ENCODE results near the gene SCML1. TPM values are rescaled to one million over a fixed set of nuclear protein-coding genes. Genes with fewer than 3 reads are reported as not detected.

The SCML1 gene
- total RNA-seq, 1 donor from 2014 or later, result 4.0 TPM

DNA sequence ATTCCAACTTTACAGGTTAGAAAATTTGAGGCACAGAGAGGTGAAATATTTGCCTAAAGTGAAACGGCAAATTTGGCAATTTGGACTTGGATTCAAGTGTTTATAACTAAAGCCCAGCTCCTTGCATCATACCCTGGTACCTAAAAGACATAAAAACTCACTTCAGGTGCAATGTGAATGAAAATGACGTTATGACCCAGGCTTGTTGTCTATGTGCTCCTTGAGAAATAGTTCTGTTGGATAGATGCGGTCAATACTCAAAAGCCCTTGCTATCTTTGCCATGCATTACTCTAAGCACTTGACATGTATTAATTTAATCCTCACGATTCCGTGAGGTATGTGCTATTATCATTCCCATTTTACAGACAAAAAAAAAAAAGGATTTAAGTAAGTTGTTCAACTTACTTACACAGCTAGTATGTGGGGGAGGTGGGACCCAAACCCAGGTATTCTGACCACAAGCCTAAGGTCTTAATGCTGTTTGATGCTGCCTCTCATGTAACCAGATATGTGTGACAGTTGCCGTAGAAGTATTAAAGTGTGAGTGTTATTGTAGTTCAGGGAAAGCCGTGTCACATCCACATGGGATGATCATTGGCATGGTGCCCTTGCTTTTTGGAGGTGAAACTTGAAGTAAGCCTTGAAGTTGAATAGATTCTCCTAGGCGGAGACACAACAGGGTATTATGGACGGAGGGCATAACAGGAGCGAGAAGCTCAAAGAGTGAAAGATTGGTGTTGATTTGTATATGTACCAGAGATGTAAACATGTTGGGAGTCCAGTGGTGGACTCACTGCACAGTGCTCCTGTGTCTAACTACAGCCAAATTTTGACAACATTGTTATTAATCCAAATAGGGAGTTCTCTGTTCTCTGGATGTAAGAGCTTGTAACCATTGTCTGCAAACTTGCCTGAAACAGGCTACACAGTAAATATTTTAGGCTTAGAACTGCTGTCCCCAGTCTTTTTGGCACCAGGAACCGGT, 3.1 kb downstream of the SCML1 start:
- DNase-seq (ENCODE audit: low read depth), result no peak
- TF ChIP-seq, protein P1, sequence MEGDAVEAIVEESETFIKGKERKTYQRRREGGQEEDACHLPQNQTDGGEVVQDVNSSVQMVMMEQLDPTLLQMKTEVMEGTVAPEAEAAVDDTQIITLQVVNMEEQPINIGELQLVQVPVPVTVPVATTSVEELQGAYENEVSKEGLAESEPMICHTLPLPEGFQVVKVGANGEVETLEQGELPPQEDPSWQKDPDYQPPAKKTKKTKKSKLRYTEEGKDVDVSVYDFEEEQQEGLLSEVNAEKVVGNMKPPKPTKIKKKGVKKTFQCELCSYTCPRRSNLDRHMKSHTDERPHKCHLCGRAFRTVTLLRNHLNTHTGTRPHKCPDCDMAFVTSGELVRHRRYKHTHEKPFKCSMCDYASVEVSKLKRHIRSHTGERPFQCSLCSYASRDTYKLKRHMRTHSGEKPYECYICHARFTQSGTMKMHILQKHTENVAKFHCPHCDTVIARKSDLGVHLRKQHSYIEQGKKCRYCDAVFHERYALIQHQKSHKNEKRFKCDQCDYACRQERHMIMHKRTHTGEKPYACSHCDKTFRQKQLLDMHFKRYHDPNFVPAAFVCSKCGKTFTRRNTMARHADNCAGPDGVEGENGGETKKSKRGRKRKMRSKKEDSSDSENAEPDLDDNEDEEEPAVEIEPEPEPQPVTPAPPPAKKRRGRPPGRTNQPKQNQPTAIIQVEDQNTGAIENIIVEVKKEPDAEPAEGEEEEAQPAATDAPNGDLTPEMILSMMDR (IDR thresholded peaks at IDR 0.05; ENCODE audit: insufficient read depth, low read length, poor library complexity, severe bottlenecking), result no peak
- Histone ChIP-seq H3K4me3 (ENCODE audit: low read depth, low read length) (no peak overlapping the region), H3K27me3 (ENCODE audit: control insufficient read depth, insufficient read depth, low read length) (no peaks in the 10 kb centered on the region), H3K36me3 (ENCODE audit: control insufficient read depth, insufficient read depth, low read length) (no peaks in the 10 kb centered on the region)

DNA sequence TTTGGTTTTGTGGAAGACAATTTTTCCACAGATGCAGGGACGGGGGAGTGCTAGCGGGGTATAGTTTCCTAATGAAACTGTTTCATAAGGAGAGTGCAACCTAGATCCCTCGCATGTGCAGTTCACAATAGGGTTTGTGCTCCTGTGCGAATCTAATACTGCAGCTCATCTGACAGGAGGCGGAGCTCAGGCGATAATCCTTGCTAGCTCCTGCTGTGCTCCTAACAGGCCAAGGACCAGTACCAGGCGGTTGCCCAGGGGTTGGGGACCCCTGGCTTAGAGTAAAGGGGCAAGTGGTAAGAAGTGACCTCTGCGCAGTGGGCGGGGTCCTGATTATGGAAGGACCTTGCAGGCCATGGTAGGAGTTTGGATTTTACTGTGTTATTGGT, 3.8 kb downstream of the SCML1 start:
- no peak overlapping the region for H3K4me3 ChIP-seq (ENCODE audit: low read depth, low read length)
- H3K36me3 ChIP-seq (ENCODE audit: control insufficient read depth, insufficient read depth, low read length), result no peaks in the 10 kb centered on the region
- H3K27me3 ChIP-seq (ENCODE audit: control insufficient read depth, insufficient read depth, low read length), result no peaks in the 10 kb centered on the region
- DNase-seq (ENCODE audit: low read depth), result no peak
- TF ChIP-seq, protein P1 (IDR thresholded peaks at IDR 0.05; ENCODE audit: insufficient read depth, low read length, poor library complexity, severe bottlenecking), result no peak

DNA sequence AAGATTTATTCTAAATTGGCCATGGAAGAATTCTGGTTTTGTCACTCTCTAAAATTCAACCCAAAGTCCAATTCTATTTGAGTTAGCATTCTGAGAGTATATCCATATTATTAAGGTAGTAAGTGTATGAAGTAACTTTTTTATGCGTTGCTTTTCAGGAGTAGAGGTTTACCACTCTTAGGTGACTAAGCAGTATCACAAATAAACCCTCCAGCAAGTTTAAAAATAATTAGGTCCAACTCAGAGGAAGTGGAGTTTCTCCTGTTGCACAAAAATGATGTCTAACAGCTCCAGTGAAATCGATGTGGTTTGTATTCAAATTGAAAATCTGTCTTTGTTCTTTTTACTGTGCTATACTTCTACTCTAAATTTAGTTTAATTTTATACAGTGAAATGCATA, 6.6 kb downstream of the SCML1 start:
- Histone ChIP-seq H3K36me3 (ENCODE audit: control insufficient read depth, insufficient read depth, low read length) (no peaks in the 10 kb centered on the region), H3K27me3 (ENCODE audit: control insufficient read depth, insufficient read depth, low read length) (no peaks in the 10 kb centered on the region), H3K4me3 (ENCODE audit: low read depth, low read length) (no peak overlapping the region)
- TF ChIP-seq, protein P1 (IDR thresholded peaks at IDR 0.05; ENCODE audit: insufficient read depth, low read length, poor library complexity, severe bottlenecking), result no peak
- no peak for DNase-seq (ENCODE audit: low read depth)

DNA sequence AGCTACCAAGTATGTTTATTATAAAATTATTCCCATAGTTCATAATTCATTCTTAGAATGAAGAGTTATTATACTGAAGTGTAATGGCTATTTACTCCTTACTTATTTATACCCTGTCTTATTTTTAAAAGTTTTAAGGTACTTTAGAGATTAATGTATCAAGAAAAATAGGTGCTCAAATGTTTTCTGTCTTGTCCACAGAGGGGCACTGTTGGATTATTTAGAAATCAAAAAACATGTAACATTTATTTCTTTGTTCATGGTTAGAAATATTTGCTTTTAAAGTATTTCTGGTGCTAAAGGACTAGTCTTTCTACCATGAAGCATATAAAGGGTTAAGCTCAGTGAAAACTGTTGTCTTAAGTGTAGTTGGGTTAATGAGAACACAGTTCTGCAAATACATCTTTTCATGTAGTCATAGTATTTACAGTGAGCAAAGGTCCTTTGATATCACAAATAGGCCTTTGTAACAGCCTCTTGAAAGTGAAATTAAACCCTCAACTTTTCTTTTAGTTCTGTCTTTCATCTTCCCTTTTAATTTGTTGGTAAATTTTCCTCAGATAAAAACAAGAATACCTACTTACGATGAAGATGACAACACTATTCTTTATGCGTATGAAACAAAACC, 7.7 kb downstream of the SCML1 start:
- H3K27me3 ChIP-seq (ENCODE audit: control insufficient read depth, insufficient read depth, low read length), result peaks cover under 1% of the 10 kb centered on the region
- no peaks in the 10 kb centered on the region for H3K36me3 ChIP-seq (ENCODE audit: control insufficient read depth, insufficient read depth, low read length)
- no peak for DNase-seq (ENCODE audit: low read depth)
- no peak overlapping the region for H3K4me3 ChIP-seq (ENCODE audit: low read depth, low read length)
- TF ChIP-seq, protein P1 (IDR thresholded peaks at IDR 0.05; ENCODE audit: insufficient read depth, low read length, poor library complexity, severe bottlenecking), result peak; percentile 26

DNA sequence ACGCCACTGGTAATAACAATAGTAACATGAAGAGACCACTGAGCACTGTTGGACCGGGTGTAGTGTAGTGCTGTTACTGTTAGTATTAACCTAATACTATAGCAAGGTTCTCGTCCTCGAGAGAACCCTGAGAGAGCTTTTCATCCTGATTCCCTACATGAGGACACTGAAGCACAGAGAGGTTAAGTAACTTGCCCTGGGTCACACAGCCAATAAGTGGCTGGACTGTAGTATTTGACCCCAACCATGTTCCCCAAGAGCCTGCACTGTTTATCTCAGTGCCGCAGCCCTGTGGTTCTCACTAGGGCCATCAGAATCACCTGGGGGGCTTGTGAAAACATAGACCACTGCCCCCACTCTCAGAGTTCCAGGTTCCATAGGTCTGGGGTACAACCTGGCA, 10.4 kb downstream of the SCML1 start:
- no peak for DNase-seq (ENCODE audit: low read depth)
- TF ChIP-seq, protein P1 (IDR thresholded peaks at IDR 0.05; ENCODE audit: insufficient read depth, low read length, poor library complexity, severe bottlenecking), result no peak
- no peak overlapping the region for H3K4me3 ChIP-seq (ENCODE audit: low read depth, low read length)
- peaks cover 2% of the 10 kb centered on the region for H3K27me3 ChIP-seq (ENCODE audit: control insufficient read depth, insufficient read depth, low read length)
- H3K36me3 ChIP-seq (ENCODE audit: control insufficient read depth, insufficient read depth, low read length), result no peaks in the 10 kb centered on the region

Data from kidney epithelial cell (primary cell).